Adrenal gland (tissue), 12 donors: ENCODE data around the gene CACNB4. TPM values are rescaled to one million over a fixed set of nuclear protein-coding genes. Genes with fewer than 3 reads are reported as not detected.
"Not testable (repeated sequence)": the region's sequence is repeated elsewhere in the genome, so short reads cannot be mapped to it uniquely, and the experiment has no call there.

Experiments used
- DNase-seq, 7 donors: peaks; one replicate each; pipeline ENCODE4 v3.0.0-alpha.2; 2019 to 2020
- H3K27ac ChIP-seq, 5 donors: fragments of 200-600 bp; sonication (generic) in 4 of 5; 1 replicate in 3 of 5; 2 replicates in 2 of 5; pipeline versions ENCODE4 v1.5.1 to v1.8.0; 2016 to 2020; ENCODE audit warnings: mild to moderate bottlenecking in 1 of 5
- H3K27me3 ChIP-seq: fragments of 200-600 bp; 2 replicates; pipeline ENCODE4 v1.8.0; 2021
- H3K36me3 ChIP-seq, 2 donors: fragments of 200-600 bp; replicated peaks in 1 of 2; 1 replicate in 1 of 2; 2 replicates in 1 of 2; pipeline versions ENCODE4 v1.5.1 to v1.8.0; 2018 to 2022
- H3K4me1 ChIP-seq, 2 donors: fragments of 200-600 bp; replicated peaks in 1 of 2; 1 replicate in 1 of 2; 2 replicates in 1 of 2; pipeline versions ENCODE4 v1.5.1 to v1.8.0; 2018 to 2021
- H3K4me3 ChIP-seq, 4 donors: fragments of 200-600 bp; sonication (generic) in 3 of 4; one replicate each; pipeline ENCODE4 v1.5.1; 2016 to 2018
- H3K9me3 ChIP-seq, 3 donors: fragments of 200-600 bp; sonication (generic) in 1 of 3; replicated peaks in 1 of 3; 1 replicate in 2 of 3; 2 replicates in 1 of 3; pipeline versions ENCODE4 v1.5.1 to v1.8.0; 2016 to 2021
- CTCF ChIP-seq, 6 experiments: fragments of 450-650 bp in 4 of 6; fragments of 200-600 bp in 2 of 6; sonication (generic) in 1 of 6; IDR thresholded peaks; 1 replicate in 5 of 6; 2 replicates in 1 of 6; pipeline versions ENCODE4 v1.5.1 to v1.8.0; 2016 to 2021; ENCODE audit warnings: antibody characterized with exemption in 6 of 6, mild to moderate bottlenecking in 2 of 6, moderate library complexity in 1 of 6
- POLR2A ChIP-seq, 2 donors: fragments of 450-650 bp; IDR thresholded peaks; one replicate each; pipeline ENCODE4 v1.6.1; 2017; ENCODE audit warnings: antibody characterized with exemption in 2 of 2, mild to moderate bottlenecking in 2 of 2, moderate library complexity in 1 of 2
- WGBS, 4 donors: extraction: QIAGEN DNeasy Blood & Tissue Kit in 2 of 4; methylation state at CpG; one replicate each; pipeline versions ENCODE4 v1.1.5 to v1.1.7; 2013 to 2017; 5-methylcytosine and 5-hydroxymethylcytosine counted together
- intact Hi-C, 2 donors: fragments of 100-400 bp; cut with DNase I; formaldehyde crosslinking; loops; one replicate each; pipeline versions ENCODE4 v1.14.1 to v1.15.0; 2022 to 2023
- polyA plus RNA-seq, 3 donors: library from polyadenylated mRNA; stranded (reverse); fragments of 200-250 nt in 2 of 3; fragments of 350-450 nt in 1 of 3; fragmentation: Illumina TruSeq in 1 of 3; extraction: RNeasy Lipid Tissue Mini Kit (QIAGEN cat#74804) in 1 of 3; gene quantifications; one replicate each; pipeline ENCODE4 v1.2.3, GENCODE V29; 2013 to 2014
- total RNA-seq, 9 donors: library from RNA; depleted of rRNA in 4 of 9; stranded (reverse); fragments of >200 nt in 4 of 9; fragments of 120-200 nt in 1 of 9; fragmentation: NEBNext Ultra II Directional in 1 of 9; extraction: Animal tissue kit (Norgen Biotek cat#: 25700) in 1 of 9; gene quantifications; one replicate each; pipeline versions ENCODE4 v1.1.0 to v1.2.4, GENCODE V29; 2013 to 2023
- donor health status: healthy with polysubstance abuse.
- donor health status: Bipolar disorder and iron deficiency.
- donor health status: DM: yes; HTN: yes; CAD: no.
- donor health status: DM: no; HTN: no; CAD: no.
- donor health status: DM: no; HTN: no; CAD: no.
- donor health status: DM: yes; HTN: yes; CAD: no.

Gene CACNB4
- total and polyA plus RNA-seq, 12 donors, result 0.60 to 8.5 (median 1.9) TPM

GRCh38 chr2:151995161-151995557, 103.7 kb downstream of the CACNB4 start:
- peak overlapping the region in 4 of 5 donors; percentile 55 to 83 (median 68) for H3K27ac ChIP-seq
- H3K4me1 ChIP-seq, result peaks cover 20 to 22% of the 10 kb centered on the region in 2 donors
- intact Hi-C loops, result loop anchor here in 1 of 2 donors (10.0 kb wide), 1 partner anchor 170 kb away; the partner anchor contains the start of gene ARL5A
- H3K27me3 ChIP-seq, result no peaks in the 10 kb centered on the region
- DNase-seq, result no peak
- no peak overlapping the region for H3K4me3 ChIP-seq
- no peaks in the 10 kb centered on the region for H3K36me3 ChIP-seq
- no peaks in the 10 kb centered on the region for H3K9me3 ChIP-seq
- TF ChIP-seq CTCF (IDR thresholded peaks at IDR 0.05) (no peak), POLR2A (IDR thresholded peaks at IDR 0.05) (no peak)
- WGBS, 4 donors, result 43 to 62% (median 48%) methylated on average over 2 of the region's 2 CpGs

DNA sequence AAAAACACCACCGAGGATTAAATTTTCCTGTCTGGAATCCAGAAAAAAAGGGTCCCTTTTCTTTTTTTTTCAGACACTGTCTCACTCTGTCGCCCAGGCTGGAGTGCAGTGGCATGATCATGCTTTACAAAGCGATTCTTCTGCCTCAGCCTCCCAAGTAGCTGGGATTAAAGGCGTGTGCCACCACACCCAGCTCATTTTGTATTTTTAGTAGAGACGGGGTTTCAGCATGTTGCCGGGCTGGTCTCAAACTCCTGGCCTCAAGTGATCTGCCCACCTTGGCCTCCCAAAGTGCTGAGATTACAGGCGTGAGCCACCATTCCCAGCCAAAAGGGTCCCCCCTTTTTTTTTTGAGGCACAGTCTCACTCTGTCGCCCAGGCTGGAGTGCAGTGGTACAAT, 104.7 kb downstream of the CACNB4 start:
- not testable (repeated sequence) for H3K27me3 ChIP-seq, H3K36me3 ChIP-seq, H3K4me3 ChIP-seq, H3K9me3 ChIP-seq, DNase-seq
- peaks cover 20 to 22% of the 10 kb centered on the region in 2 donors for H3K4me1 ChIP-seq
- 86 to 98% (median 95%) methylated on average over 8 of the region's 8 CpGs for WGBS, 4 donors
- intact Hi-C loops, result loop anchor here in 1 of 2 donors (10.0 kb wide), 1 partner anchor 169 kb away; the partner anchor contains the start of gene ARL5A
- H3K27ac ChIP-seq, result peak overlapping the region in 2 of 5 donors; percentile 55 to 83

DNA sequence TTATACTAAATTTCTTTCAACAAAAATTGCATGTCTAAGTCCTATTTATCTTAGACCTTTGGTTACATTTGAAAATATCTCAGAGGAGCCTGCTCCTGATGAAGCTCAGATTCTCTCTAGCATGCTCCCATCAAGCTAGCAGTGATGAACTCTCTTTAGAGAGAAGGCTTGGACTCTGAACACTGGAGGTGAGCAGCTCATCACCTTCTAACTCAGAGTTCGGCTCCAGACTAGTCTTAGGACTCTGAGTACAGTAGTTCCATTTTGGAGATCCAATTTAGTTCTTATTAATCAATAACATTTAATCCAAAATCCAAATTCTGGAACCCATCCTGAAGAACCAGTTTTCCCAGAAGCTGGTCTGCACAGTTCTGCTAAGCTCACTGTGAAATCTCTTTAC, 107.8 kb downstream of the CACNB4 start:
- intact Hi-C loops, result loop anchor here in 1 of 2 donors (10.0 kb wide), 1 partner anchor 166 kb away; the partner anchor contains the start of gene ARL5A
- DNase-seq, result no peak
- 88 to 100% (median 95%) methylated on average over 1 of the region's 1 CpG for WGBS, 4 donors
- H3K9me3 ChIP-seq, result no peaks in the 10 kb centered on the region
- no peak overlapping the region for H3K4me3 ChIP-seq
- H3K4me1 ChIP-seq, result peaks cover 11 to 13% of the 10 kb centered on the region in 2 donors
- TF ChIP-seq CTCF (IDR thresholded peaks at IDR 0.05) (no peak), POLR2A (IDR thresholded peaks at IDR 0.05) (no peak)
- no peaks in the 10 kb centered on the region for H3K36me3 ChIP-seq
- H3K27ac ChIP-seq, result no peak overlapping the region
- no peaks in the 10 kb centered on the region for H3K27me3 ChIP-seq

DNA sequence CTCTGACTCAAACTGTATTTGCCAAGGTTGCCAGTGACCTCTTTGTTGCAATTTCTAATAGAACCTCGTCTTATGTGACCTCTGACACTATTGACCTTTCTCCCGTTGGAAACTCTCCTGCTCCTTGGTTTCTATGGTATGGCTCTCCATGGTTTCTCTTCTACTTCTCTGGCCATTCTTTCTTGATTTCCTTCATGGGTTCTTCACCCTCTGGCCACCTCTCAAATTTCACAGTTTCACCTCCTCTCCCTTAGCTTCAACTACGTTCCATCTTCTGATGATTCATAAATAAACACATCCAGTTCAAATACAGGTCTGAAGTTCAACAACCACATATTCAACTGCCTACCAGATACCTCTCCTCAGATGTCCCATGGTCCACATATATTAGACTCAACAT, 109.5 kb downstream of the CACNB4 start:
- no peak for DNase-seq
- WGBS, 4 donors, result 37 to 46% (median 43%) methylated on average over 3 of the region's 3 CpGs
- no peak overlapping the region for H3K4me3 ChIP-seq
- intact Hi-C loops, result no loop called here
- no peaks in the 10 kb centered on the region for H3K9me3 ChIP-seq
- H3K27me3 ChIP-seq, result no peaks in the 10 kb centered on the region
- no peak overlapping the region for H3K27ac ChIP-seq
- TF ChIP-seq CTCF (IDR thresholded peaks at IDR 0.05) (no peak), POLR2A (IDR thresholded peaks at IDR 0.05) (no peak)
- H3K4me1 ChIP-seq, result no peaks in the 10 kb centered on the region
- H3K36me3 ChIP-seq, result no peaks in the 10 kb centered on the region

DNA sequence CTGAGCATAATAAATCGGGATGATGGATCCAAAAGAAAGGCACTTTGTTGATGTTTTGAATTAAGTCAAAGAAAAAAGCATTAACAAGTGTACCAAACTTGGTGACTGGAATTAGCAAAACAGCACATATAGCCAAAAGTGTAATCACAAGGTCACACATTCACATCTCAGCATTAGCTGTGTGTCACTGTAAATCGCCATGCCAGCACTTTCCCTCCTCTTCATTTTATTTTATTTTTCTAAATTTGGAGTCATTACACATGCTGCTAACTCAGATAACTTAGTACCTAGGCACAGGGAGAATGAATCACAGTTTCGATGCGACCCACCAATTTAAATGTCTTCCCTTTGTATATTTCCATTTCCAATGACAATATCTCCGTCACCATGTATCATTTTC, 111.4 kb downstream of the CACNB4 start:
- H3K4me3 ChIP-seq, result no peak overlapping the region
- no peaks in the 10 kb centered on the region for H3K27me3 ChIP-seq
- H3K36me3 ChIP-seq, result no peaks in the 10 kb centered on the region
- intact Hi-C loops, result no loop called here
- no peak for DNase-seq
- TF ChIP-seq CTCF (IDR thresholded peaks at IDR 0.05), result no peak
- TF ChIP-seq POLR2A (IDR thresholded peaks at IDR 0.05), result no peak
- no peaks in the 10 kb centered on the region for H3K9me3 ChIP-seq
- 94 to 95% (median 95%) methylated on average over 5 of the region's 5 CpGs for WGBS, 4 donors
- H3K4me1 ChIP-seq, result no peaks in the 10 kb centered on the region
- no peak overlapping the region for H3K27ac ChIP-seq
